ENCODE measurements around the gene IL17F.
A peak's percentile ranks its signal among the peaks of the same experiment; 100 is the strongest.
"Not testable (repeated sequence)": the region's sequence is repeated elsewhere in the genome, so short reads cannot be mapped to it uniquely, and the experiment has no call there.

The IL17F gene

GRCh38 chr6:52249078-52249477, 4.8 kb upstream of the IL17F start:
- DNase-seq (ENCODE audit: insufficient read length, low spot score) (no peak), FAIRE-seq (no peak)

GRCh38 chr6:52245425-52245824, 1.1 kb upstream of the IL17F start:
- DNase-seq (ENCODE audit: insufficient read length, low spot score) = no peak
- no peak for FAIRE-seq

- FAIRE-seq (no peak), DNase-seq (ENCODE audit: insufficient read length, low spot score) (no peak)
Measured at GRCh38 chr6:52243282-52243893, 912 bp downstream of the IL17F start.

GRCh38 chr6:52241819-52242218, 2.5 kb downstream of the IL17F start:
- DNase-seq (ENCODE audit: insufficient read length, low spot score) (no peak), FAIRE-seq (no peak)

- FAIRE-seq = peak; percentile 38
- DNase-seq (ENCODE audit: insufficient read length, low spot score) = peak; percentile 63
Measured at GRCh38 chr6:52233975-52234823, 10.1 kb downstream of the IL17F start.

GRCh38 chr6:52233005-52233404, 11.3 kb downstream of the IL17F start:
- no peak for FAIRE-seq

GRCh38 chr6:52231406-52232127, 12.7 kb downstream of the IL17F start:
- no peak for FAIRE-seq
- DNase-seq (ENCODE audit: insufficient read length, low spot score) = no peak

More at GRCh38 chr6:52233005-52233404, 11.3 kb downstream of the IL17F start:
- no peak for DNase-seq (ENCODE audit: insufficient read length, low spot score)

- DNase-seq (ENCODE audit: insufficient read length, low spot score) (no peak), FAIRE-seq (no peak)
Measured at GRCh38 chr6:52230685-52231084, 13.6 kb downstream of the IL17F start.

GRCh38 chr6:52227495-52227894, 16.8 kb downstream of the IL17F start:
- peak; percentile 31 for FAIRE-seq
- DNase-seq (ENCODE audit: insufficient read length, low spot score) = no peak

- no peak for DNase-seq (ENCODE audit: insufficient read length, low spot score)
- no peak for FAIRE-seq
Measured at GRCh38 chr6:52221302-52221701, 23.0 kb downstream of the IL17F start.

- FAIRE-seq = no peak
- no peak for DNase-seq (ENCODE audit: insufficient read length, low spot score)
Measured at GRCh38 chr6:52217761-52218160, 26.5 kb downstream of the IL17F start.

GRCh38 chr6:52216932-52217575, 27.2 kb downstream of the IL17F start:
- DNase-seq (ENCODE audit: insufficient read length, low spot score) (no peak), FAIRE-seq (peak; percentile 40)

GRCh38 chr6:52215787-52216186, 28.5 kb downstream of the IL17F start:
- FAIRE-seq (no peak), DNase-seq (ENCODE audit: insufficient read length, low spot score) (no peak)

- DNase-seq (ENCODE audit: insufficient read length, low spot score) = no peak
- FAIRE-seq = no peak
Measured at GRCh38 chr6:52213127-52213526, 31.2 kb downstream of the IL17F start.

GRCh38 chr6:52210227-52210626, 34.1 kb downstream of the IL17F start:
- DNase-seq (ENCODE audit: insufficient read length, low spot score) (no peak), FAIRE-seq (no peak)

GRCh38 chr6:52209770-52210169, 34.5 kb downstream of the IL17F start:
- DNase-seq (ENCODE audit: insufficient read length, low spot score) (no peak), FAIRE-seq (no peak)

GRCh38 chr6:52208612-52209011, 35.7 kb downstream of the IL17F start:
- no peak for DNase-seq (ENCODE audit: insufficient read length, low spot score)
- FAIRE-seq = no peak

GRCh38 chr6:52207066-52207465, 37.2 kb downstream of the IL17F start:
- DNase-seq (ENCODE audit: insufficient read length, low spot score) = no peak
- FAIRE-seq = no peak

GRCh38 chr6:52201493-52201892, 42.8 kb downstream of the IL17F start:
- DNase-seq (ENCODE audit: insufficient read length, low spot score) (no peak), FAIRE-seq (no peak)

- no peak for DNase-seq (ENCODE audit: insufficient read length, low spot score)
- FAIRE-seq = no peak
Measured at GRCh38 chr6:52201046-52201445, 43.3 kb downstream of the IL17F start.

- DNase-seq (ENCODE audit: insufficient read length, low spot score); FAIRE-seq: not testable (repeated sequence)
Measured at GRCh38 chr6:52200088-52200487, 44.2 kb downstream of the IL17F start.
